Lower leg skin (tissue), 4 donors: ENCODE data around the gene PSMC1. TPM values are rescaled to one million over a fixed set of nuclear protein-coding genes. Genes with fewer than 3 reads are reported as not detected.
A peak's percentile ranks its signal among the peaks of the same experiment; 100 is the strongest.
"Not testable (repeated sequence)": the region's sequence is repeated elsewhere in the genome, so short reads cannot be mapped to it uniquely, and the experiment has no call there.

Experiments
- DNase-seq, 2 donors: peaks; one replicate each; pipeline ENCODE4 v3.0.0-alpha.2; 2019; ENCODE audit warnings: low spot score in 2 of 2
- H3K4me3 ChIP-seq: fragments of 200-600 bp; sonication (generic); 2 replicates; pipeline ENCODE4 v1.5.1; 2017; ENCODE audit warnings: mild to moderate bottlenecking, low read depth; ENCODE audit not compliant: poor library complexity, severe bottlenecking
- CTCF ChIP-seq, 3 donors: fragments of 450-650 bp; IDR thresholded peaks; one replicate each; pipeline ENCODE4 v1.5.1; 2016; ENCODE audit warnings: antibody characterized with exemption in 3 of 3, mild to moderate bottlenecking in 3 of 3, moderate library complexity in 2 of 3
- POLR2A ChIP-seq, 2 donors: fragments of 450-650 bp; IDR thresholded peaks; one replicate each; pipeline ENCODE4 v1.6.1; 2016 to 2017; ENCODE audit warnings: antibody characterized with exemption in 2 of 2, mild to moderate bottlenecking in 1 of 2, moderate library complexity in 1 of 2
- WGBS, 2 donors: methylation state at CpG; one replicate each; pipeline ENCODE4 v1.1.5; 2018; 5-methylcytosine and 5-hydroxymethylcytosine counted together
- intact Hi-C: fragments of 100-400 bp; cut with DNase I; formaldehyde crosslinking; loops from one replicate; pipeline ENCODE4 v1.15.0; 2023; ENCODE audit warnings: low total_unique reads
- total RNA-seq, 4 donors: library from RNA; depleted of rRNA; stranded (reverse); fragments of >200 nt; gene quantifications; one replicate each; pipeline ENCODE4 v1.1.0, GENCODE V29; 2016

PSMC1 gene
- total RNA-seq = 100 to 1,000 TPM in 3 of 4 donors, 10 to 100 TPM in 1; 72.2 to 159 (median 109) TPM

- H3K4me3 ChIP-seq = peak within 1 kb of the TSS; percentile 95
- intact Hi-C loops = no loop called here
- peak; percentile 88 to 98 for DNase-seq
- TF ChIP-seq POLR2A (IDR thresholded peaks at IDR 0.05) (no peak), CTCF (IDR thresholded peaks at IDR 0.05) (no peak)
- 0% methylated on average over 36 to 53 of the region's 55 CpGs for WGBS, 2 donors
Measured at GRCh38 chr14:90256354-90257131, at the start of gene PSMC1. TSS of gene PSMC1 (plus strand) at chr14:90256553. CDS start at chr14:90256598, 45 bp downstream.

- 86 to 87% methylated on average over 7 of the region's 7 CpGs for WGBS, 2 donors
- intact Hi-C loops = no loop called here
Measured at GRCh38 chr14:90213099-90213748, 43.1 kb upstream of the PSMC1 start.

GRCh38 chr14:90228478-90228877, 27.9 kb upstream of the PSMC1 start:
- TF ChIP-seq CTCF (IDR thresholded peaks at IDR 0.05) (no peak), POLR2A (IDR thresholded peaks at IDR 0.05) (no peak)
- DNase-seq = no peak
- intact Hi-C loops = no loop called here
- WGBS, 2 donors = 81% methylated on average over 4 of the region's 4 CpGs
- H3K4me3 ChIP-seq = no peak overlapping the region

More at GRCh38 chr14:90213099-90213748, 43.1 kb upstream of the PSMC1 start:
- H3K4me3 ChIP-seq = no peak overlapping the region
- DNase-seq = peak in 1 of 2 donors; percentile 60
- TF ChIP-seq POLR2A (IDR thresholded peaks at IDR 0.05) (no peak), CTCF (IDR thresholded peaks at IDR 0.05) (no peak)

- DNase-seq, intact Hi-C loops, H3K4me3 ChIP-seq: not testable (repeated sequence)
- WGBS, 2 donors = 94% methylated on average over 1 of the region's 1 CpG
Measured at GRCh38 chr14:90229942-90230341, 26.4 kb upstream of the PSMC1 start.

- 15 to 17% methylated on average over 25 of the region's 25 CpGs for WGBS, 2 donors
- H3K4me3 ChIP-seq = no peak overlapping the region
- intact Hi-C loops = no loop called here
- TF ChIP-seq CTCF (IDR thresholded peaks at IDR 0.05) (peak in 1 of 3 donors; percentile 78), POLR2A (IDR thresholded peaks at IDR 0.05) (no peak)
- peak; percentile 32 to 92 for DNase-seq
Measured at GRCh38 chr14:90235179-90235976, 21.0 kb upstream of the PSMC1 start.

GRCh38 chr14:90239139-90239538, 17.2 kb upstream of the PSMC1 start:
- no peak overlapping the region for H3K4me3 ChIP-seq
- WGBS, 2 donors = 79 to 81% methylated on average over 3 of the region's 3 CpGs
- TF ChIP-seq CTCF (IDR thresholded peaks at IDR 0.05) (no peak), POLR2A (IDR thresholded peaks at IDR 0.05) (no peak)
- no peak for DNase-seq
- intact Hi-C loops = no loop called here
